T47D (cell line): ENCODE data around the gene ANO2.

Source experiments
- DNase-seq, 2 experiments: peaks; one replicate each; pipeline versions ENCODE4 v3.0.0 to v3.0.0-alpha.2; 2011 to 2012; ENCODE audit warnings: low read depth in 1 of 2, low spot score in 1 of 2
- JUND ChIP-seq: IDR thresholded peaks from 2 replicates; pipeline ENCODE4 v1.6.1; 2012; ENCODE audit warnings: low read depth
- in situ Hi-C: cut with HindIII; loops from 2 replicates; pipeline ENCODE4 v1.10.0; 2016; ENCODE audit warnings: low sequenced_read_pairs, low pct_unique_long_range_greater_than_20kb

The ANO2 gene

GRCh38 chr12:5953835-5954586 is 9.0 kb upstream of the ANO2 start:
- in situ Hi-C loops = no loop called here
- no peak for DNase-seq
- TF ChIP-seq JUND = no peak

- no peak for TF ChIP-seq JUND
- no peak for DNase-seq
- in situ Hi-C loops = no loop called here
Measured at GRCh38 chr12:5952031-5952430, 7.0 kb upstream of the ANO2 start.

GRCh38 chr12:5948696-5949095 is 3.6 kb upstream of the ANO2 start:
- in situ Hi-C loops = no loop called here
- DNase-seq = no peak
- no peak for TF ChIP-seq JUND

GRCh38 chr12:5947006-5947405 is 1.9 kb upstream of the ANO2 start:
- no peak for TF ChIP-seq JUND
- in situ Hi-C loops = no loop called here
- DNase-seq = no peak

DNA sequence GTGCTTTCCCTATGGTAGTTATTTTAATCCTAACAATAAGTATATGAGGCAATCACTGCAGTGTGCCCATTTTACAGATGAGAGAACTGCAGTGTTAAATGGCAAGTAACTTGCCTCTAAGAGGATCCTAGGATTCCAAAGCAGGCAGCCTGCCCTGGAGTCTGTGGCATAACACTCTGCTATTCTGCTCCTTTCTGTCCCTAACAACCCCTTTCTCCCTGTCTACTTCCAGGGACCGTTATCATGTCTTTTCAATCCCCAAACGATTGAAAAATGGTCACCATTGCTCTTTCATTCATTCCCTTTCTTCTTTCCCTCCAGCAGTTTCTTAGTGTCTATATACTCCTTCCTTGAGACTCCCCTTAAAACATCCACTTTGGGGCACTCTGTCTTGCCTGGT is 1.3 kb upstream of the ANO2 start:
- in situ Hi-C loops = no loop called here
- no peak for DNase-seq
- no peak for TF ChIP-seq JUND

DNA sequence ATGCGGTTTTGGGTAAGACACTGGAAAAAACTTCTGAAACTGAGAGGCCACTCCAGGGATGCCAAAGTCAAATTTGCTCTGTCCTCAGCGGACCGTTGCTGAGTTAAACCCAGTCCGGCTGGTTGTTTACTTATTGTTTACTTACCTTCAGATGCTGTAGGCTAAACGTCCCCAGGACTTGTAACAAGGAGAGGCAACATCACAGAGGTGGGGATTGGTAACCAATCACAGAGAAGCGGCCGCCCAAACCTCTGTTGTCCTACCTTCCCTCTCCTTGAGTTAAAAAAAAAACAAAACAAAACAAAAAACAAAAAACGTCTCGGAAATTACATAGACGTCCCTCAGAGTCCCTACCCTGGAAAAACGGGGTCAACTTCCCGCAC is 380 bp downstream of the ANO2 start:
- in situ Hi-C loops = no loop called here
- peak; percentile 16 to 76 for DNase-seq
- TF ChIP-seq JUND = no peak

GRCh38 chr12:5944053-5944452 is 1.0 kb downstream of the ANO2 start:
- no peak for DNase-seq
- TF ChIP-seq JUND = no peak
- in situ Hi-C loops = no loop called here

GRCh38 chr12:5941907-5942306 is 3.2 kb downstream of the ANO2 start:
- DNase-seq = no peak
- in situ Hi-C loops = no loop called here
- no peak for TF ChIP-seq JUND

DNA sequence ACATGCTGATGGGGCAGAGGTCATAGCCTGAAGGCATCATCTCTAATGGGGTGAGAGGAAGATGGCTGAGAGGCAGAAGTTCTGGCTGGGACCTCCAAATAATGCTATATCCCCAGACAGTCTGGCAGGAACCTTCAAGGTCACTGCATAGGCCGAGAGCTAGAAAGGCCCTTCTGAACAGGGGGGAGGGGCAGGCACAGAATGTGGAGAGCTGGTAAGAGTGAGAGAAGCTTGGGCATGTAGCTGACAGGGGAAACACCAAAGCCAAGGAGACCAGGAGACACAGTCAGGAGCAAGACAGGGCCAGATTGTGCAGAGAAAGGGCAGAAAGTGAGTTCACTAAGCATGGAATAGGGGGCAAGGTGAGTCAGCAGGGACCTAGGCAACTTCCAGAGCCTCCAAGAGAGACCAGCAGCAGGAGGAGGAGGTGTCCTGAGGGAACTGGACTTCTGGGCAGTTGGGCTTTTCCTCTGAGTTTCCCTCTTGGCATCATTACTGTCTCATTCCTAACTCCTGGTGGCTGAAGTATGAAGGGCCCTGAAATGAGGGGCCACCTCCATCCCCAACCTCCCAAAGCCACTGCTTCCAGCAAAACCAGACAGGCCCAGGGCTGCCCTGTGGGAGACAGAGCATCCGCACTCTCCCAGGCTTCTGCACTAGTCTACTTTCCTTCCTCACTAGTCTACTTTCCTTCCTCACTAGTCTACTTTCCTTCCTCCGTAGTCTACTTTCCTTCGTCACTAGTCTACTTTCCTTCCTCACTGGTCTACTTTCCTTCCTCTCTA is 17.1 kb downstream of the ANO2 start:
- no peak for DNase-seq
- TF ChIP-seq JUND = no peak
- in situ Hi-C loops = no loop called here

- no peak for TF ChIP-seq JUND
- in situ Hi-C loops = no loop called here
- DNase-seq = no peak
Measured at GRCh38 chr12:5925646-5926045, 19.4 kb downstream of the ANO2 start.

DNA sequence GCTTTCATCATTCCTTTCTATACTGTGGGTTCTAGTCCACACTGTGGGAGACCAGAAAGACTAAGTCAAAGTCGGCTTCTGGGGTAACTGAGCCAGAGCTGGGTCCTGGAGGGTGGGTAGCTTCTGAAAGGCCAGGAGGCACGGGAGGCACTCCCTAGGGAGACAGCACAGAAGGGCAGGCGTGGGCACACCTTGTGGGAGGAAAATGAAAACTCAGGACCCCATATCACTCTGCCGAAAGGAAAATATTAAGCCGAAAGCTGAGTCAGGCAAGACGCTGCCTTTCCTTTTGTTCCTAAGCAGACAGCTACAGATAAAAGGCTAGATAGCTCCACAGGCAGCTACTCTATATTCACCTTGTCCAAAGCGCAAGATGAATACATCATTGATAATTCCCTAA is 20.7 kb downstream of the ANO2 start:
- in situ Hi-C loops = no loop called here
- no peak for DNase-seq
- no peak for TF ChIP-seq JUND

GRCh38 chr12:5923751-5924150 is 21.3 kb downstream of the ANO2 start:
- no peak for TF ChIP-seq JUND
- in situ Hi-C loops = no loop called here
- DNase-seq = no peak

DNA sequence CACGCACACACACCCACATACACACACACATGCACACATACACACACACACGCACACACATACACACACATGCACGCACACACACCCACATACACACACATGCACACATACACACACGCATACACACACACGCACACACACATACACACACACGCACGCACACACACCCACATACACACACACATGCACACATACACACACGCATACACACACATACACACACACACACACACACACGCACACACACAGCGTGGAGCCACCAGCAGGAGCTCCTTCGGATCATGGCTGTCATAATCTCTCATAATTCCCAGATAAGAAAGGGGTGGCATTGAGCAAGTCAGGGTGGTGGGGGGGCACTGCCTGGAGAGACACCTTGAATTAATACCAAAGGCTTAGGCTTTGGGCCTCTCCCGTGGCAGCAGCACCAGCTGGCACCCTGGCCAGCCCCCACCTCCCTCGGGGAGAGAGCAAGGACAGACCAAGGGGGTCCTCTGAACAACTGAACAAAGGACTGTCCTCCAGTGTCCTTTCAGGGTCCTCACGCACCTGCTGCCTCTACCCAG is 21.9 kb downstream of the ANO2 start:
- DNase-seq = no peak
- no peak for TF ChIP-seq JUND
- in situ Hi-C loops = no loop called here
